ENCODE results near the gene UNC80.

GRCh38 chr2:209917154-209917771 lies 145.6 kb downstream of the UNC80 start:
- TF ChIP-seq CTCF (IDR thresholded peaks at IDR 0.05) = no peak
- TF ChIP-seq POLR2A (IDR thresholded peaks at IDR 0.05; ENCODE audit: low read depth) = no peak
- no peak for TF ChIP-seq POLR2AphosphoS5 (IDR thresholded peaks at IDR 0.05)
- TF ChIP-seq EP300 (IDR thresholded peaks at IDR 0.05) = no peak
